ENCODE data around the gene MAGI2. TPM values are rescaled to one million over a fixed set of nuclear protein-coding genes. Genes with fewer than 3 reads are reported as not detected.

Gene MAGI2
- total and polyA plus RNA-seq, 2 experiments from 2014 or later = 10.4 to 26.4 TPM

GRCh38 chr7:79282882-79283602, 170.4 kb downstream of the MAGI2 start:
- Histone ChIP-seq H3K27ac (ENCODE audit: low read depth) (no peak overlapping the region), H2AFZ (no peak overlapping the region), H3K79me2 (replicated peaks; ENCODE audit: insufficient read depth) (no peaks in the 10 kb centered on the region), H3K9me2 (ENCODE audit: insufficient read depth) (no peaks in the 10 kb centered on the region), H3K4me1 (ENCODE audit: insufficient read depth) (no peaks in the 10 kb centered on the region), H3K4me2 (no peak overlapping the region), H3K36me3 (ENCODE audit: insufficient read depth) (no peaks in the 10 kb centered on the region), H3K4me3 (no peak overlapping the region), H3K27me3 (ENCODE audit: insufficient read depth) (no peaks in the 10 kb centered on the region), H4K20me1 (replicated peaks; ENCODE audit: insufficient read depth) (no peaks in the 10 kb centered on the region), H3F3A (replicated peaks; ENCODE audit: low read depth) (no peaks in the 10 kb centered on the region)
- Mint-ChIP-seq H3K4me1 (no peaks in the 10 kb centered on the region), H3K9me3 (no peaks in the 10 kb centered on the region), H3K27me3 (ENCODE audit: insufficient read depth, low read depth, poor library complexity) (no peaks in the 10 kb centered on the region), H3K4me3 (no peak overlapping the region), H3K36me3 (ENCODE audit: low read depth) (no peaks in the 10 kb centered on the region), H3K27ac (no peak overlapping the region)
- no peak for ATAC-seq
- DNase-seq (ENCODE audit: low spot score) = no peak
- TF ChIP-seq CREB1 (CRISPR knock-in tag; IDR thresholded peaks at IDR 0.05; ENCODE audit: low read depth) (no peak), EZH2 (IDR thresholded peaks at IDR 0.05; ENCODE audit: low read depth, unreplicated experiment) (no peak), POLR2AphosphoS5 (IDR thresholded peaks at IDR 0.05; ENCODE audit: low read depth) (no peak), ZNF331 (CRISPR knock-in tag; IDR thresholded peaks at IDR 0.05; ENCODE audit: low read depth) (no peak), JUNB (IDR thresholded peaks at IDR 0.05; ENCODE audit: unreplicated experiment) (no peak), STAT1 (IDR thresholded peaks at IDR 0.05; ENCODE audit: unreplicated experiment) (no peak), CTCF (conservative IDR thresholded peaks at IDR 0.05; ENCODE audit: low read depth in 2 of 2) (no peak), ZNF114 (CRISPR knock-in tag; IDR thresholded peaks at IDR 0.05) (no peak), EZH2phosphoT487 (IDR thresholded peaks at IDR 0.05; ENCODE audit: unreplicated experiment) (no peak), NANOG (IDR thresholded peaks at IDR 0.05; ENCODE audit: borderline replicate concordance) (no peak)
- TF ChIP-seq, protein P1, sequence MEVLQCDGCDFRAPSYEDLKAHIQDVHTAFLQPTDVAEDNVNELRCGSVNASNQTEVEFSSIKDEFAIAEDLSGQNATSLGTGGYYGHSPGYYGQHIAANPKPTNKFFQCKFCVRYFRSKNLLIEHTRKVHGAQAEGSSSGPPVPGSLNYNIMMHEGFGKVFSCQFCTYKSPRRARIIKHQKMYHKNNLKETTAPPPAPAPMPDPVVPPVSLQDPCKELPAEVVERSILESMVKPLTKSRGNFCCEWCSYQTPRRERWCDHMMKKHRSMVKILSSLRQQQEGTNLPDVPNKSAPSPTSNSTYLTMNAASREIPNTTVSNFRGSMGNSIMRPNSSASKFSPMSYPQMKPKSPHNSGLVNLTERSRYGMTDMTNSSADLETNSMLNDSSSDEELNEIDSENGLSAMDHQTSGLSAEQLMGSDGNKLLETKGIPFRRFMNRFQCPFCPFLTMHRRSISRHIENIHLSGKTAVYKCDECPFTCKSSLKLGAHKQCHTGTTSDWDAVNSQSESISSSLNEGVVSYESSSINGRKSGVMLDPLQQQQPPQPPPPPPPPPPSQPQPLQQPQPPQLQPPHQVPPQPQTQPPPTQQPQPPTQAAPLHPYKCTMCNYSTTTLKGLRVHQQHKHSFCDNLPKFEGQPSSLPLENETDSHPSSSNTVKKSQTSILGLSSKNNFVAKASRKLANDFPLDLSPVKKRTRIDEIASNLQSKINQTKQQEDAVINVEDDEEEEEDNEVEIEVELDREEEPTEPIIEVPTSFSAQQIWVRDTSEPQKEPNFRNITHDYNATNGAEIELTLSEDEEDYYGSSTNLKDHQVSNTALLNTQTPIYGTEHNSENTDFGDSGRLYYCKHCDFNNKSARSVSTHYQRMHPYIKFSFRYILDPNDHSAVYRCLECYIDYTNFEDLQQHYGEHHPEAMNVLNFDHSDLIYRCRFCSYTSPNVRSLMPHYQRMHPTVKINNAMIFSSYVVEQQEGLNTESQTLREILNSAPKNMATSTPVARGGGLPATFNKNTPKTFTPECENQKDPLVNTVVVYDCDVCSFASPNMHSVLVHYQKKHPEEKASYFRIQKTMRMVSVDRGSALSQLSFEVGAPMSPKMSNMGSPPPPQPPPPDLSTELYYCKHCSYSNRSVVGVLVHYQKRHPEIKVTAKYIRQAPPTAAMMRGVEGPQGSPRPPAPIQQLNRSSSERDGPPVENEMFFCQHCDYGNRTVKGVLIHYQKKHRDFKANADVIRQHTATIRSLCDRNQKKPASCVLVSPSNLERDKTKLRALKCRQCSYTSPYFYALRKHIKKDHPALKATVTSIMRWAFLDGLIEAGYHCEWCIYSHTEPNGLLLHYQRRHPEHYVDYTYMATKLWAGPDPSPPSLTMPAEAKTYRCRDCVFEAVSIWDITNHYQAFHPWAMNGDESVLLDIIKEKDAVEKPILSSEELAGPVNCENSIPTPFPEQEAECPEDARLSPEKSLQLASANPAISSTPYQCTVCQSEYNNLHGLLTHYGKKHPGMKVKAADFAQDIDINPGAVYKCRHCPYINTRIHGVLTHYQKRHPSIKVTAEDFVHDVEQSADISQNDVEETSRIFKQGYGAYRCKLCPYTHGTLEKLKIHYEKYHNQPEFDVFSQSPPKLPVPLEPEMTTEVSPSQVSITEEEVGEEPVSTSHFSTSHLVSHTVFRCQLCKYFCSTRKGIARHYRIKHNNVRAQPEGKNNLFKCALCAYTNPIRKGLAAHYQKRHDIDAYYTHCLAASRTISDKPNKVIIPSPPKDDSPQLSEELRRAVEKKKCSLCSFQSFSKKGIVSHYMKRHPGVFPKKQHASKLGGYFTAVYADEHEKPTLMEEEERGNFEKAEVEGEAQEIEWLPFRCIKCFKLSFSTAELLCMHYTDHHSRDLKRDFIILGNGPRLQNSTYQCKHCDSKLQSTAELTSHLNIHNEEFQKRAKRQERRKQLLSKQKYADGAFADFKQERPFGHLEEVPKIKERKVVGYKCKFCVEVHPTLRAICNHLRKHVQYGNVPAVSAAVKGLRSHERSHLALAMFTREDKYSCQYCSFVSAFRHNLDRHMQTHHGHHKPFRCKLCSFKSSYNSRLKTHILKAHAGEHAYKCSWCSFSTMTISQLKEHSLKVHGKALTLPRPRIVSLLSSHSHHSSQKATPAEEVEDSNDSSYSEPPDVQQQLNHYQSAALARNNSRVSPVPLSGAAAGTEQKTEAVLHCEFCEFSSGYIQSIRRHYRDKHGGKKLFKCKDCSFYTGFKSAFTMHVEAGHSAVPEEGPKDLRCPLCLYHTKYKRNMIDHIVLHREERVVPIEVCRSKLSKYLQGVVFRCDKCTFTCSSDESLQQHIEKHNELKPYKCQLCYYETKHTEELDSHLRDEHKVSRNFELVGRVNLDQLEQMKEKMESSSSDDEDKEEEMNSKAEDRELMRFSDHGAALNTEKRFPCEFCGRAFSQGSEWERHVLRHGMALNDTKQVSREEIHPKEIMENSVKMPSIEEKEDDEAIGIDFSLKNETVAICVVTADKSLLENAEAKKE (CRISPR knock-in tag; IDR thresholded peaks at IDR 0.05) = no peak
- TF ChIP-seq, protein P2, sequence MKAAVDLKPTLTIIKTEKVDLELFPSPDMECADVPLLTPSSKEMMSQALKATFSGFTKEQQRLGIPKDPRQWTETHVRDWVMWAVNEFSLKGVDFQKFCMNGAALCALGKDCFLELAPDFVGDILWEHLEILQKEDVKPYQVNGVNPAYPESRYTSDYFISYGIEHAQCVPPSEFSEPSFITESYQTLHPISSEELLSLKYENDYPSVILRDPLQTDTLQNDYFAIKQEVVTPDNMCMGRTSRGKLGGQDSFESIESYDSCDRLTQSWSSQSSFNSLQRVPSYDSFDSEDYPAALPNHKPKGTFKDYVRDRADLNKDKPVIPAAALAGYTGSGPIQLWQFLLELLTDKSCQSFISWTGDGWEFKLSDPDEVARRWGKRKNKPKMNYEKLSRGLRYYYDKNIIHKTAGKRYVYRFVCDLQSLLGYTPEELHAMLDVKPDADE (IDR thresholded peaks at IDR 0.05) = no peak
- TF ChIP-seq, protein P3, sequence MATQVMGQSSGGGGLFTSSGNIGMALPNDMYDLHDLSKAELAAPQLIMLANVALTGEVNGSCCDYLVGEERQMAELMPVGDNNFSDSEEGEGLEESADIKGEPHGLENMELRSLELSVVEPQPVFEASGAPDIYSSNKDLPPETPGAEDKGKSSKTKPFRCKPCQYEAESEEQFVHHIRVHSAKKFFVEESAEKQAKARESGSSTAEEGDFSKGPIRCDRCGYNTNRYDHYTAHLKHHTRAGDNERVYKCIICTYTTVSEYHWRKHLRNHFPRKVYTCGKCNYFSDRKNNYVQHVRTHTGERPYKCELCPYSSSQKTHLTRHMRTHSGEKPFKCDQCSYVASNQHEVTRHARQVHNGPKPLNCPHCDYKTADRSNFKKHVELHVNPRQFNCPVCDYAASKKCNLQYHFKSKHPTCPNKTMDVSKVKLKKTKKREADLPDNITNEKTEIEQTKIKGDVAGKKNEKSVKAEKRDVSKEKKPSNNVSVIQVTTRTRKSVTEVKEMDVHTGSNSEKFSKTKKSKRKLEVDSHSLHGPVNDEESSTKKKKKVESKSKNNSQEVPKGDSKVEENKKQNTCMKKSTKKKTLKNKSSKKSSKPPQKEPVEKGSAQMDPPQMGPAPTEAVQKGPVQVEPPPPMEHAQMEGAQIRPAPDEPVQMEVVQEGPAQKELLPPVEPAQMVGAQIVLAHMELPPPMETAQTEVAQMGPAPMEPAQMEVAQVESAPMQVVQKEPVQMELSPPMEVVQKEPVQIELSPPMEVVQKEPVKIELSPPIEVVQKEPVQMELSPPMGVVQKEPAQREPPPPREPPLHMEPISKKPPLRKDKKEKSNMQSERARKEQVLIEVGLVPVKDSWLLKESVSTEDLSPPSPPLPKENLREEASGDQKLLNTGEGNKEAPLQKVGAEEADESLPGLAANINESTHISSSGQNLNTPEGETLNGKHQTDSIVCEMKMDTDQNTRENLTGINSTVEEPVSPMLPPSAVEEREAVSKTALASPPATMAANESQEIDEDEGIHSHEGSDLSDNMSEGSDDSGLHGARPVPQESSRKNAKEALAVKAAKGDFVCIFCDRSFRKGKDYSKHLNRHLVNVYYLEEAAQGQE (IDR thresholded peaks at IDR 0.05; ENCODE audit: unreplicated experiment) = no peak
